K562 (cell line): ENCODE measurements around the gene USPL1. TPM values are rescaled to one million over a fixed set of nuclear protein-coding genes. Genes with fewer than 3 reads are reported as not detected.
A peak's percentile ranks its signal among the peaks of the same experiment; 100 is the strongest.

ENCODE experiments used
- ARID1B ChIP-seq: fragments of 450-650 bp; IDR thresholded peaks from 2 replicates; pipeline ENCODE4 v1.6.1; 2016; ENCODE audit warnings: antibody characterized with exemption, mild to moderate bottlenecking, inconsistent platforms
- ASH1L ChIP-seq: fragments of 450-650 bp; IDR thresholded peaks from 2 replicates; pipeline ENCODE4 v1.6.1; 2018; ENCODE audit warnings: borderline replicate concordance, mild to moderate bottlenecking, low read depth; ENCODE audit not compliant: partially characterized antibody
- CBFB ChIP-seq: sonication (generic); formaldehyde crosslinking; IDR thresholded peaks from 2 replicates; pipeline ENCODE4 v1.4.0; 2020; ENCODE audit warnings: mild to moderate bottlenecking, missing genetic modification reagents
- GATA2 ChIP-seq: sonication (generic); formaldehyde crosslinking; IDR thresholded peaks from 2 replicates; pipeline ENCODE4 v1.4.0; 2020; ENCODE audit warnings: mild to moderate bottlenecking, missing genetic modification reagents
- HDAC1 ChIP-seq, 2 experiments: fragments of 450-650 bp; IDR thresholded peaks; 2 replicates each; pipeline ENCODE4 v1.6.1; 2016 to 2017; ENCODE audit warnings: inconsistent platforms in 1 of 2, mild to moderate bottlenecking in 1 of 2, moderate library complexity in 1 of 2
- HDAC2 ChIP-seq: fragments of 450-650 bp; IDR thresholded peaks from 2 replicates; pipeline ENCODE4 v1.6.1; 2016; ENCODE audit warnings: mild to moderate bottlenecking
- HDAC3 ChIP-seq: fragments of 450-650 bp; IDR thresholded peaks from 2 replicates; pipeline ENCODE4 v1.6.1; 2018; ENCODE audit warnings: borderline replicate concordance, mild to moderate bottlenecking, moderate library complexity; ENCODE audit not compliant: partially characterized antibody
- MAFK ChIP-seq: IDR thresholded peaks from 2 replicates; pipeline ENCODE4 v1.6.1; 2011; ENCODE audit warnings: low read length, improper control_type of control experiment
- NFIC ChIP-seq: fragments of 450-650 bp; IDR thresholded peaks from 2 replicates; pipeline ENCODE4 v1.6.1; 2017; ENCODE audit warnings: mild to moderate bottlenecking, inconsistent platforms
- RCOR1 ChIP-seq, 2 experiments: IDR thresholded peaks; 2 replicates each; pipeline ENCODE4 v1.6.1; 2012; ENCODE audit warnings: low read depth in 2 of 2, low read length in 2 of 2, borderline replicate concordance in 1 of 2, improper control_type of control experiment in 1 of 2
- RFX1 ChIP-seq: fragments of 450-650 bp; IDR thresholded peaks from 2 replicates; pipeline ENCODE4 v1.6.1; 2016; ENCODE audit warnings: mild to moderate bottlenecking, moderate library complexity
- TEAD4 ChIP-seq, 2 experiments: sonication (generic) in 1 of 2; formaldehyde crosslinking in 1 of 2; IDR thresholded peaks; 2 replicates each; pipeline versions ENCODE4 v1.6.1 to v1.8.0; 2012 to 2022; ENCODE audit warnings: borderline replicate concordance in 1 of 2, inconsistent platforms in 1 of 2, low read length in 1 of 2, mild to moderate bottlenecking in 1 of 2, missing genetic modification reagents in 1 of 2
- WHSC1 ChIP-seq: IDR thresholded peaks from one replicate; pipeline ENCODE4 v1.6.1; 2012; ENCODE audit warnings: low read length, control low read depth, inconsistent platforms
- ZC3H4 ChIP-seq: sonication (generic); formaldehyde crosslinking; IDR thresholded peaks from 2 replicates; pipeline ENCODE4 v1.9.0; 2021; ENCODE audit warnings: missing genetic modification reagents, borderline replicate concordance
- ZNF561 ChIP-seq: fragments of 450-650 bp; formaldehyde crosslinking; conservative IDR thresholded peaks from 2 replicates; pipeline ENCODE4 v1.4.0; 2020; ENCODE audit warnings: mild to moderate bottlenecking, moderate library complexity
- ZNF699 ChIP-seq: fragments of 250-450 bp; sonication (Bioruptor Pico); IDR thresholded peaks from 2 replicates; pipeline ENCODE4 v1.8.0; 2021; ENCODE audit warnings: mild to moderate bottlenecking, moderate library complexity; ENCODE audit not compliant: insufficient replicate concordance
- polyA plus RNA-seq, 8 experiments: library from polyadenylated mRNA; depleted of rRNA in 4 of 8; stranded (reverse) in 5 of 8; unstranded in 3 of 8; fragments of >200 nt; fragmentation: Nextera tagmentation in 2 of 8; fragmentation: Illumina TruSeq in 1 of 8; extraction: Ambion mirVana in 2 of 8; extraction: Trizol in 1 of 8; gene quantifications; 2 replicates each; pipeline versions ENCODE4 v1.2.1 to v1.2.3, GENCODE V29; 2011 to 2014; ENCODE audit warnings: inconsistent platforms in 1 of 8, missing spikeins in 1 of 8
- total RNA-seq, 7 experiments: library from RNA; depleted of rRNA in 6 of 7; stranded (reverse); fragments of >200 nt in 6 of 7; fragmentation: Illumina TruSeq in 2 of 7; extraction: Trizol in 2 of 7; gene quantifications; 2 replicates each; pipeline versions ENCODE4 v1.2.1 to v1.2.3, GENCODE V29; 2011 to 2021; ENCODE audit warnings: low replicate concordance in 1 of 7
- TF ChIP-seq, protein P1 (sequence below), 2 experiments: fragments of 150-350 bp in 1 of 2; IDR thresholded peaks; 2 replicates each; pipeline ENCODE4 v1.6.1; 2012 to 2016; ENCODE audit warnings: low read depth in 2 of 2, low read length in 2 of 2, mild to moderate bottlenecking in 1 of 2, moderate library complexity in 1 of 2
- TF ChIP-seq, protein P2 (sequence below): fragments of 450-650 bp; IDR thresholded peaks from 2 replicates; pipeline ENCODE4 v1.6.1; 2016; ENCODE audit warnings: low read depth, mild to moderate bottlenecking, moderate library complexity
- TF ChIP-seq, protein P3 (sequence below): fragments of 450-650 bp; formaldehyde crosslinking; IDR thresholded peaks from 2 replicates; pipeline ENCODE4 v1.4.0; 2022; ENCODE audit warnings: mild to moderate bottlenecking, moderate library complexity

USPL1 gene
- total and polyA plus RNA-seq, 9 of the 15 experiments (the other 6 are each of a cell fraction or from before 2014, with no cell fraction given), result 5.5 to 18.0 (median 12.0) TPM

DNA sequence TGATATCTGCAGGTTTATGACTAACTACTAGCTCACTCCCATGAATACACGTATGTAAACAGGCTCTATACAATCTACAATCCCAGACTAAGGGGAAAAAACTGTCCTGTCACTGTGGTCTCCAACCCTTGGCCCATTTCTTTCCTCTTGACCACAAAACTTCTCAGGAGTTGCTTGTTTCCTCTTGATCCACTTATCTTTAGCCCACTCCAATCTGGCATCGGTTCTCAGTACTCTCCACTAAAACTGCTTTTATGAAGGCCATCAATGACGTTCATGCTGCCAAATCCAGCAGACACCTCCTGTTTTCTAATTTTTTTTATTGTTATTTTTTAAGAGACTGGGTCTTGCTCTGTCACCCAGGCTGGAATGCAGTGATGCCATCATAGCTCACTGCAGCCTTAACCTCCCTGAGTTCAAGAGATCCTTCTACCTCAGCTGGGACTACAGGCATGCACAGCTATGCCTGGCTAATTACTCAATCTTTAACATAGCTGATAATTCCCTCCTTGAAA, 31.9 kb upstream of the USPL1 start (continued):
- TF ChIP-seq HDAC1 (IDR thresholded peaks at IDR 0.05) (peak in 1 of 2 experiments; percentile 87; a peak in 2 of 4 replicates), ZNF561 (no peak), ZC3H4 (CRISPR knock-in tag) (no peak), RFX1 (no peak), ARID1B (peak; percentile 83), GATA2 (CRISPR knock-in tag) (0 out of 2 replicates have a peak, but pooled peaks have one; percentile 16), NFIC (peak; percentile 25; the same call in 1 of the 2 replicates), MAFK (peak; percentile 62; the same call in 1 of the 2 replicates), HDAC2 (peak; percentile 82), TEAD4 (IDR thresholded peaks at IDR 0.05; ENCODE audit: low read length) (peak; percentile 76), TEAD4 (CRISPR knock-in tag; IDR thresholded peaks at IDR 0.05; ENCODE audit: borderline replicate concordance) (no peak), RCOR1 (IDR thresholded peaks at IDR 0.05; ENCODE audit: borderline replicate concordance in 1 of 2, low read depth in 2 of 2, low read length in 2 of 2) (peak; percentile 44 to 94; a peak in 2 of 4 replicates), CBFB (CRISPR knock-in tag) (no peak), WHSC1 (no peak), ASH1L (no peak), HDAC3 (peak; percentile 52), ZNF699 (CRISPR knock-in tag) (no peak)
- TF ChIP-seq, protein P1, sequence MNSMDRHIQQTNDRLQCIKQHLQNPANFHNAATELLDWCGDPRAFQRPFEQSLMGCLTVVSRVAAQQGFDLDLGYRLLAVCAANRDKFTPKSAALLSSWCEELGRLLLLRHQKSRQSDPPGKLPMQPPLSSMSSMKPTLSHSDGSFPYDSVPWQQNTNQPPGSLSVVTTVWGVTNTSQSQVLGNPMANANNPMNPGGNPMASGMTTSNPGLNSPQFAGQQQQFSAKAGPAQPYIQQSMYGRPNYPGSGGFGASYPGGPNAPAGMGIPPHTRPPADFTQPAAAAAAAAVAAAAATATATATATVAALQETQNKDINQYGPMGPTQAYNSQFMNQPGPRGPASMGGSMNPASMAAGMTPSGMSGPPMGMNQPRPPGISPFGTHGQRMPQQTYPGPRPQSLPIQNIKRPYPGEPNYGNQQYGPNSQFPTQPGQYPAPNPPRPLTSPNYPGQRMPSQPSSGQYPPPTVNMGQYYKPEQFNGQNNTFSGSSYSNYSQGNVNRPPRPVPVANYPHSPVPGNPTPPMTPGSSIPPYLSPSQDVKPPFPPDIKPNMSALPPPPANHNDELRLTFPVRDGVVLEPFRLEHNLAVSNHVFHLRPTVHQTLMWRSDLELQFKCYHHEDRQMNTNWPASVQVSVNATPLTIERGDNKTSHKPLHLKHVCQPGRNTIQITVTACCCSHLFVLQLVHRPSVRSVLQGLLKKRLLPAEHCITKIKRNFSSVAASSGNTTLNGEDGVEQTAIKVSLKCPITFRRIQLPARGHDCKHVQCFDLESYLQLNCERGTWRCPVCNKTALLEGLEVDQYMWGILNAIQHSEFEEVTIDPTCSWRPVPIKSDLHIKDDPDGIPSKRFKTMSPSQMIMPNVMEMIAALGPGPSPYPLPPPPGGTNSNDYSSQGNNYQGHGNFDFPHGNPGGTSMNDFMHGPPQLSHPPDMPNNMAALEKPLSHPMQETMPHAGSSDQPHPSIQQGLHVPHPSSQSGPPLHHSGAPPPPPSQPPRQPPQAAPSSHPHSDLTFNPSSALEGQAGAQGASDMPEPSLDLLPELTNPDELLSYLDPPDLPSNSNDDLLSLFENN (IDR thresholded peaks at IDR 0.05; ENCODE audit: low read depth in 2 of 2, low read length in 2 of 2), result peak in 1 of 2 experiments; percentile 52; a peak in 1 of 4 replicates
- TF ChIP-seq, protein P2, sequence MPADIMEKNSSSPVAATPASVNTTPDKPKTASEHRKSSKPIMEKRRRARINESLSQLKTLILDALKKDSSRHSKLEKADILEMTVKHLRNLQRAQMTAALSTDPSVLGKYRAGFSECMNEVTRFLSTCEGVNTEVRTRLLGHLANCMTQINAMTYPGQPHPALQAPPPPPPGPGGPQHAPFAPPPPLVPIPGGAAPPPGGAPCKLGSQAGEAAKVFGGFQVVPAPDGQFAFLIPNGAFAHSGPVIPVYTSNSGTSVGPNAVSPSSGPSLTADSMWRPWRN, result peak; percentile 75
- TF ChIP-seq, protein P3, sequence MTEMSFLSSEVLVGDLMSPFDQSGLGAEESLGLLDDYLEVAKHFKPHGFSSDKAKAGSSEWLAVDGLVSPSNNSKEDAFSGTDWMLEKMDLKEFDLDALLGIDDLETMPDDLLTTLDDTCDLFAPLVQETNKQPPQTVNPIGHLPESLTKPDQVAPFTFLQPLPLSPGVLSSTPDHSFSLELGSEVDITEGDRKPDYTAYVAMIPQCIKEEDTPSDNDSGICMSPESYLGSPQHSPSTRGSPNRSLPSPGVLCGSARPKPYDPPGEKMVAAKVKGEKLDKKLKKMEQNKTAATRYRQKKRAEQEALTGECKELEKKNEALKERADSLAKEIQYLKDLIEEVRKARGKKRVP (CRISPR knock-in tag), result no peak
